HUES6 (cell line): ENCODE measurements around the gene MFAP3.
"Not testable (repeated sequence)": the region's sequence is repeated elsewhere in the genome, so short reads cannot be mapped to it uniquely, and the experiment has no call there.

Source experiments
- H3K27ac ChIP-seq: 2 replicates; pipeline ENCODE4 v1.7.0; 2013; ENCODE audit warnings: low read depth, mild to moderate bottlenecking, low read length, inconsistent platforms
- H3K27me3 ChIP-seq: 2 replicates; pipeline ENCODE4 v1.6.1; 2013; ENCODE audit warnings: low read length; ENCODE audit not compliant: control insufficient read depth, insufficient read depth
- H3K36me3 ChIP-seq: 2 replicates; pipeline ENCODE4 v1.6.1; 2013; ENCODE audit warnings: low read length; ENCODE audit not compliant: control insufficient read depth, insufficient read depth
- H3K4me1 ChIP-seq: 2 replicates; pipeline ENCODE4 v1.6.1; 2013; ENCODE audit warnings: low read length; ENCODE audit not compliant: control insufficient read depth, insufficient read depth
- H3K4me3 ChIP-seq: 2 replicates; pipeline ENCODE4 v1.5.1; 2013; ENCODE audit warnings: low read depth, low read length
- H3K9ac ChIP-seq: one replicate; pipeline ENCODE4 v1.6.1; 2013; ENCODE audit warnings: mild to moderate bottlenecking, low read length
- H3K9me3 ChIP-seq: 2 replicates; pipeline ENCODE4 v1.6.1; 2013; ENCODE audit warnings: low read depth, low read length; ENCODE audit not compliant: control insufficient read depth, insufficient read depth

MFAP3 gene

DNA sequence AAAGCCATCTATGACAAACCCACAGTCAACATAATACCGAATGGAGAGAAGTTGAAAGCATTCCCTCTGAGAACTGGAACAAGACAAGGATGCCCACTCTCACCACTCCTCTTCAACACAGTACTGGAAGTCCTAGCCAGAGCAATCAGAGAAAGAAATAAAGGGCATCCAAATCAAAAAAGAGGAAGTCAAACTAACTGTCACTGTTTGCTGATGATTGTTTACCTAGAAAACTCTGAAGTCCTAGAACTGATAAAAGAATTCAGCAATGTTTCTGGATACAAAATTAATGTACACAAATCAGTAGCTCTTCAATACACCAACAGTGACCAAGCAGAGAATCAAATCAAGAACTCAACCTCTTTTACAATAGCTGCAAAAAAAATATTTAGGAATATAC is 19.8 kb upstream of the MFAP3 start:
- not testable (repeated sequence) for H3K9me3 ChIP-seq, H3K9ac ChIP-seq, H3K27ac ChIP-seq, H3K36me3 ChIP-seq, H3K4me1 ChIP-seq, H3K4me3 ChIP-seq, H3K27me3 ChIP-seq

DNA sequence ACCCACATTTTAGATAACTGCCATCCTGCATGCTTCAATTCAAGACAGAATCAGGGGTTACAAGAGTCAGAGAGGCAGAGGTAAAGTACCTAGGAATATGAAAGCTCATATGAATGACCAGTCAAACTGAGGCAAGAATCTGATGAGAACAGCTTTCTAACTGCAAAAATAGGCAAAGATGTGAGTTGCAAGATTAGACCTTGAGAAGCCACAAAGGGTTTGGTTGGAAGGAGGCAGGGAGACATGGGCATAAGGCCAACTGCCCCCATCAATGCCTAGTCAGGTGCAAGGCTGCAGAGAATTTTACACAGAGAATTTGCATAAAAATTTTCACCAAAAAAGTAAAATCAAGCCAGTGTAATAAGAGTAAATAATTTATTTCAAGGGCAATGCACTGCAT is 12.8 kb upstream of the MFAP3 start:
- H3K27me3 ChIP-seq, result no peaks in the 10 kb centered on the region
- no peak overlapping the region for H3K4me3 ChIP-seq
- H3K27ac ChIP-seq, result no peak overlapping the region
- H3K36me3 ChIP-seq, result peaks cover 9% of the 10 kb centered on the region; the same call in 1 of the 2 replicates
- no peaks in the 10 kb centered on the region for H3K9me3 ChIP-seq
- no peak overlapping the region for H3K9ac ChIP-seq
- H3K4me1 ChIP-seq, result no peaks in the 10 kb centered on the region

GRCh38 chr5:154031937-154032489 is 6.8 kb upstream of the MFAP3 start:
- Histone ChIP-seq H3K4me1 (no peaks in the 10 kb centered on the region), H3K27ac (no peak overlapping the region), H3K9ac (no peak overlapping the region), H3K36me3 (peaks cover 4% of the 10 kb centered on the region; the same call in 1 of the 2 replicates), H3K9me3 (no peaks in the 10 kb centered on the region), H3K27me3 (no peaks in the 10 kb centered on the region), H3K4me3 (no peak overlapping the region)

GRCh38 chr5:154034944-154035343 is 3.8 kb upstream of the MFAP3 start:
- Histone ChIP-seq H3K36me3 (no peaks in the 10 kb centered on the region), H3K9me3 (no peaks in the 10 kb centered on the region), H3K4me3 (no peak overlapping the region), H3K4me1 (0 out of 2 replicates have a peak, but pooled peaks cover 3% of the 10 kb centered on the region), H3K27ac (no peak overlapping the region), H3K27me3 (no peaks in the 10 kb centered on the region), H3K9ac (no peak overlapping the region)

DNA sequence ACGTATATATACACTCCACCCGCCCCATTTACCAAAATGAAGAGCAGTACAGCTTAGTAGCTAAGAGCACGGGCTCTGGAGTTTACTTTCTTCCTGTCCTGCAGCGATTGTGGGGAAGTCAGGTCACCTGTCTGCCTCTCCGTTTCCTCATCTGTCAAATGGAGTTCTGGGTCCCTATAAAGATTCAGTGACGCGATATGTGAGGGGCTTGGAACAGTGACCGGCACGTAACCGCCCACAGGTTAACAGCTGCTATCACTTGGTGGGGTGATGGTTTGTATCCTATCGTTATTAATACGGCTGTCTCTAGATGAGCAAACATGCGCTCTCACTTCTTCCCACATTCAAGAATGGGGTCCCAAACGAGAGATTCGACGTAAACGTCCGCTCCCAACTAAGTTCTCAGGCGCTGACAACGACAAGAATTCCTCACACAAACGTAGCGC is 483 bp upstream of the MFAP3 start:
- H3K4me1 ChIP-seq, result 0 out of 2 replicates have a peak, but pooled peaks cover 3% of the 10 kb centered on the region
- H3K27me3 ChIP-seq, result no peaks in the 10 kb centered on the region
- H3K4me3 ChIP-seq, result peak overlapping the region; percentile 90
- peak overlapping the region; percentile 82 for H3K9ac ChIP-seq
- no peaks in the 10 kb centered on the region for H3K9me3 ChIP-seq
- no peak overlapping the region for H3K27ac ChIP-seq
- H3K36me3 ChIP-seq, result no peaks in the 10 kb centered on the region

GRCh38 chr5:154039458-154039829 is 677 bp downstream of the MFAP3 start:
- 0 out of 2 replicates have a peak, but pooled peaks cover 4% of the 10 kb centered on the region for H3K36me3 ChIP-seq
- peak overlapping the region; percentile 82 for H3K9ac ChIP-seq
- no peak overlapping the region for H3K27ac ChIP-seq
- H3K27me3 ChIP-seq, result no peaks in the 10 kb centered on the region
- H3K4me3 ChIP-seq, result peak overlapping the region; percentile 90
- 0 out of 2 replicates have a peak, but pooled peaks cover 3% of the 10 kb centered on the region for H3K4me1 ChIP-seq
- H3K9me3 ChIP-seq, result no peaks in the 10 kb centered on the region

- no peaks in the 10 kb centered on the region for H3K27me3 ChIP-seq
- no peak overlapping the region for H3K4me3 ChIP-seq
- no peaks in the 10 kb centered on the region for H3K9me3 ChIP-seq
- H3K27ac ChIP-seq, result no peak overlapping the region
- 0 out of 2 replicates have a peak, but pooled peaks cover 3% of the 10 kb centered on the region for H3K4me1 ChIP-seq
- 0 out of 2 replicates have a peak, but pooled peaks cover 5% of the 10 kb centered on the region for H3K36me3 ChIP-seq
- no peak overlapping the region for H3K9ac ChIP-seq
These were observed 4.0 kb downstream of the MFAP3 start for GRCh38 chr5:154042766-154043165.

DNA sequence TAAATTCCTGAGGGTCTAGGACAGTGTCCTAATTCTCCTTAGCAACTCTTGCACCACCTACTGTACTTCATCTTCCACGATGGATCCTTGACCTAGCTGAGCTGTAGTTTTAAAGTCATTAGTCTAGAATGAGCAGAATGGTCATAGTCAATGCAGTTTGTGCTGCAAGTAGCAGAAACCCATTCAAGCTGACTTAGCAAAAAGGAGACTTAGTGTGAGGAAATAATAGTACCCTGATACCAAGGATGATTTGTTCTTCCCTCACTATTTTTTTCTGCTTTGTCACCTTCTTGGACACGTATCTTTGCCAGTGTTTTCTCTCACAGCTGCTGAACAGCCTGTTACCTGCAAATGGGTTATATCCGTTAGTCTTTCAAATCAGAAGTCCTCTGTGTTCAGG is 5.3 kb downstream of the MFAP3 start:
- Histone ChIP-seq H3K4me3 (no peak overlapping the region), H3K27me3 (no peaks in the 10 kb centered on the region), H3K36me3 (0 out of 2 replicates have a peak, but pooled peaks cover 5% of the 10 kb centered on the region), H3K27ac (no peak overlapping the region), H3K4me1 (0 out of 2 replicates have a peak, but pooled peaks cover 3% of the 10 kb centered on the region), H3K9ac (no peak overlapping the region), H3K9me3 (no peaks in the 10 kb centered on the region)

DNA sequence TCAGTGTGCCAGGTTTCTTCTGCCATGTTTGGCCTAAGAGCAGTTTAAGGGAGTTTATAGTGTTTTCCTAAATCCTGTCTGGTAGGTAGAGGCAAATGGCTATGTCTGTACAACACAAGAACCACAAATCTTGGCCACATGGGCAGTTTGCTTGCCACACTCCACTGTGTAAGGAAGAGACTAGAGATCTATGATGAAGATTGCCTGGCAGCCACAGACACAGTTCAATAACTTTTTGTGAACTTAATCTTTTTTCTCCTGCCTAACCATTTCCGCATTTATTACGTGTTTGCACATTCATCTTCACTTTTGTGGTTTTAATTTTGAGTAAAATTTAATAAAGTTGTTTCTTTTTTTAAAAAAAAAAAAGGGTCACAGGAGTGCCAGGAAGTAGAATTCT is 5.8 kb downstream of the MFAP3 start:
- no peak overlapping the region for H3K4me3 ChIP-seq
- no peak overlapping the region for H3K27ac ChIP-seq
- no peak overlapping the region for H3K9ac ChIP-seq
- no peaks in the 10 kb centered on the region for H3K27me3 ChIP-seq
- H3K4me1 ChIP-seq, result 0 out of 2 replicates have a peak, but pooled peaks cover 2% of the 10 kb centered on the region
- 0 out of 2 replicates have a peak, but pooled peaks cover 5% of the 10 kb centered on the region for H3K36me3 ChIP-seq
- H3K9me3 ChIP-seq, result no peaks in the 10 kb centered on the region

GRCh38 chr5:154046486-154046885 is 7.7 kb downstream of the MFAP3 start:
- Histone ChIP-seq H3K4me1 (no peaks in the 10 kb centered on the region), H3K9me3 (no peaks in the 10 kb centered on the region), H3K27me3 (no peaks in the 10 kb centered on the region), H3K9ac (no peak overlapping the region), H3K36me3 (0 out of 2 replicates have a peak, but pooled peaks cover 5% of the 10 kb centered on the region), H3K4me3 (no peak overlapping the region), H3K27ac (no peak overlapping the region)

GRCh38 chr5:154047324-154047723 is 8.6 kb downstream of the MFAP3 start:
- no peaks in the 10 kb centered on the region for H3K27me3 ChIP-seq
- H3K9ac ChIP-seq, result no peak overlapping the region
- no peaks in the 10 kb centered on the region for H3K9me3 ChIP-seq
- H3K4me3 ChIP-seq, result no peak overlapping the region
- H3K27ac ChIP-seq, result no peak overlapping the region
- H3K4me1 ChIP-seq, result no peaks in the 10 kb centered on the region
- H3K36me3 ChIP-seq, result peaks cover 10% of the 10 kb centered on the region; the same call in 1 of the 2 replicates
